AG10803 (cell line): ENCODE results near the gene SAG.

ENCODE experiments used
- DNase-seq: peaks from one replicate; pipeline ENCODE4 v3.0.0; 2010; ENCODE audit warnings: low read depth
- H3K4me3 ChIP-seq: 2 replicates; pipeline ENCODE4 v1.5.1; 2011; ENCODE audit warnings: mild to moderate bottlenecking, low read length, control low read depth
- CTCF ChIP-seq: conservative IDR thresholded peaks from 2 replicates; pipeline ENCODE4 v1.5.1; 2011; ENCODE audit warnings: mild to moderate bottlenecking, low read length, control low read depth, inconsistent platforms

The SAG gene

GRCh38 chr2:233353769-233354499, 46.3 kb downstream of the SAG start, which contains the start of gene DGKD:
TSS of gene DGKD (plus strand) at chr2:233354494. CDS start at chr2:233354519, 25 bp downstream.
- H3K4me3 ChIP-seq, result peak within 1 kb of the TSS; percentile 73
- DNase-seq, result peak; percentile 22
- TF ChIP-seq CTCF, result no peak

GRCh38 chr2:233354500-233354924, 46.9 kb downstream of the SAG start:
- no peak for TF ChIP-seq CTCF
- H3K4me3 ChIP-seq, result peak overlapping the region; percentile 73
- DNase-seq, result no peak

GRCh38 chr2:233354971-233355574, 47.5 kb downstream of the SAG start:
- no peak for TF ChIP-seq CTCF
- peak; percentile 11 for DNase-seq
- H3K4me3 ChIP-seq, result peak overlapping the region; percentile 73

GRCh38 chr2:233355916-233356315, 48.3 kb downstream of the SAG start:
- no peak overlapping the region; the same call in 1 of the 2 replicates for H3K4me3 ChIP-seq
- no peak for TF ChIP-seq CTCF
- no peak for DNase-seq

- no peak for DNase-seq
- no peak for TF ChIP-seq CTCF
- no peak overlapping the region for H3K4me3 ChIP-seq
Measured at GRCh38 chr2:233356546-233357308, 49.1 kb downstream of the SAG start.

GRCh38 chr2:233358335-233358734, 50.7 kb downstream of the SAG start:
- no peak for DNase-seq
- no peak for TF ChIP-seq CTCF
- no peak overlapping the region for H3K4me3 ChIP-seq
